GM13976 (cell line): Measurements from ENCODE around the gene CAB39L.

Experiments
- DNase-seq: peaks from one replicate; pipeline ENCODE4 v3.0.0; 2012; ENCODE audit warnings: low spot score
- CTCF ChIP-seq: IDR thresholded peaks from 2 replicates; pipeline ENCODE4 v1.5.1; 2012; ENCODE audit warnings: borderline replicate concordance, mild to moderate bottlenecking; ENCODE audit not compliant: insufficient read depth; ENCODE audit errors: extremely low read depth, missing control alignments, control extremely low read depth
- in situ Hi-C: fragments of 300-500 bp; cut with MboI; formaldehyde crosslinking; loops from one replicate; pipeline ENCODE4 v1.12.0; 2022; ENCODE audit warnings: low sequenced_read_pairs, mixed read lengths, inconsistent platforms; ENCODE audit not compliant: unreplicated experiment

CAB39L gene

GRCh38 chr13:49443704-49444523 is at the start of gene CAB39L, which contains the start of gene SETDB2:
TSS of gene CAB39L (minus strand) at chr13:49444064. CDS start at chr13:49382910, 61,154 bp downstream.
TSS of gene SETDB2 (plus strand) at chr13:49444274. CDS start at chr13:49451894, 7,620 bp downstream.
- in situ Hi-C loops = no loop called here
- TF ChIP-seq CTCF = peak; percentile 11

GRCh38 chr13:49488563-49488962 is 44.7 kb upstream of the CAB39L start:
- no peak for DNase-seq
- in situ Hi-C loops = no loop called here
- TF ChIP-seq CTCF = no peak

More at GRCh38 chr13:49443704-49444523, at the start of gene CAB39L, which contains the start of gene SETDB2:
- peak; percentile 95 for DNase-seq

- DNase-seq = no peak
- TF ChIP-seq CTCF = no peak
- in situ Hi-C loops = no loop called here
Observed at GRCh38 chr13:49481788-49482187, 37.9 kb upstream of the CAB39L start.

- TF ChIP-seq CTCF = no peak
- in situ Hi-C loops = no loop called here
- DNase-seq = no peak
Observed at GRCh38 chr13:49476529-49476928, 32.7 kb upstream of the CAB39L start.

GRCh38 chr13:49472186-49472585 is 28.3 kb upstream of the CAB39L start:
- TF ChIP-seq CTCF = no peak
- in situ Hi-C loops = no loop called here

GRCh38 chr13:49466292-49466838 is 22.5 kb upstream of the CAB39L start:
- TF ChIP-seq CTCF = no peak
- in situ Hi-C loops = no loop called here
- no peak for DNase-seq

More at GRCh38 chr13:49472186-49472585, 28.3 kb upstream of the CAB39L start:
- DNase-seq = no peak
